HG02885 (cell line): ENCODE data around the gene VPS9D1.
A peak's percentile ranks its signal among the peaks of the same experiment; 100 is the strongest.
"Not testable (repeated sequence)": the region's sequence is repeated elsewhere in the genome, so short reads cannot be mapped to it uniquely, and the experiment has no call there.

ENCODE experiments used
- ATAC-seq: cut with Tn5 transposase; IDR thresholded peaks from one replicate; pipeline ENCODE4 v1.9.1; 2021; ENCODE audit warnings: mild to moderate bottlenecking; ENCODE audit not compliant: unreplicated experiment, poor library complexity

Gene VPS9D1

GRCh38 chr16:89711601-89712273 lies 9.0 kb downstream of the VPS9D1 start:
- ATAC-seq, result no peak

GRCh38 chr16:89710709-89711564 lies 9.8 kb downstream of the VPS9D1 start:
- ATAC-seq, result no peak

GRCh38 chr16:89709716-89710432 lies 10.8 kb downstream of the VPS9D1 start:
- ATAC-seq, result no peak

- ATAC-seq, result no peak
These were observed 11.5 kb downstream of the VPS9D1 start for GRCh38 chr16:89709166-89709565.

GRCh38 chr16:89708481-89708931 lies 12.2 kb downstream of the VPS9D1 start:
- no peak for ATAC-seq

- no peak for ATAC-seq
These were observed 13.0 kb downstream of the VPS9D1 start for GRCh38 chr16:89707695-89708094.

GRCh38 chr16:89706518-89707260 lies 14.0 kb downstream of the VPS9D1 start:
- no peak for ATAC-seq

GRCh38 chr16:89705006-89705405 lies 15.7 kb downstream of the VPS9D1 start:
- ATAC-seq, result no peak

- no peak for ATAC-seq
These were observed 16.4 kb downstream of the VPS9D1 start for GRCh38 chr16:89704281-89704680.

GRCh38 chr16:89701425-89702406 lies 19.0 kb downstream of the VPS9D1 start, which contains the start of gene SPATA2L:
Gene SPATA2L (minus strand): TSS chr16:89701705. CDS start chr16:89701232, 473 bp downstream.
- ATAC-seq, result peak; percentile 74

GRCh38 chr16:89700649-89701424 lies 19.9 kb downstream of the VPS9D1 start:
- no peak for ATAC-seq

GRCh38 chr16:89700100-89700648 lies 20.5 kb downstream of the VPS9D1 start:
- ATAC-seq, result peak; percentile 46

GRCh38 chr16:89699629-89700099 lies 21.0 kb downstream of the VPS9D1 start:
- ATAC-seq, result not testable (repeated sequence)

GRCh38 chr16:89698717-89699116 lies 22.0 kb downstream of the VPS9D1 start:
- ATAC-seq, result not testable (repeated sequence)

GRCh38 chr16:89697616-89698331 lies 22.9 kb downstream of the VPS9D1 start:
- no peak for ATAC-seq

GRCh38 chr16:89697161-89697615 lies 23.5 kb downstream of the VPS9D1 start:
- ATAC-seq, result no peak

- no peak for ATAC-seq
These were observed 24.0 kb downstream of the VPS9D1 start for GRCh38 chr16:89696670-89697128.
